A549 treated with dexamethasone at 1 μM for 4 hours (cell line): ENCODE results near the gene IFT20. TPM values are rescaled to one million over a fixed set of nuclear protein-coding genes. Genes with fewer than 3 reads are reported as not detected.

ENCODE experiments used
- total RNA-seq: library from RNA; stranded (reverse); fragments of 200-300 nt; extraction: Qiagen RNA extraction; gene quantifications from 5 replicates; pipeline ENCODE4 v1.2.3, GENCODE V29; 2022

The IFT20 gene
- 45.8 to 50.6 TPM (median 47.7 TPM) in 5 replicates for total RNA-seq

DNA sequence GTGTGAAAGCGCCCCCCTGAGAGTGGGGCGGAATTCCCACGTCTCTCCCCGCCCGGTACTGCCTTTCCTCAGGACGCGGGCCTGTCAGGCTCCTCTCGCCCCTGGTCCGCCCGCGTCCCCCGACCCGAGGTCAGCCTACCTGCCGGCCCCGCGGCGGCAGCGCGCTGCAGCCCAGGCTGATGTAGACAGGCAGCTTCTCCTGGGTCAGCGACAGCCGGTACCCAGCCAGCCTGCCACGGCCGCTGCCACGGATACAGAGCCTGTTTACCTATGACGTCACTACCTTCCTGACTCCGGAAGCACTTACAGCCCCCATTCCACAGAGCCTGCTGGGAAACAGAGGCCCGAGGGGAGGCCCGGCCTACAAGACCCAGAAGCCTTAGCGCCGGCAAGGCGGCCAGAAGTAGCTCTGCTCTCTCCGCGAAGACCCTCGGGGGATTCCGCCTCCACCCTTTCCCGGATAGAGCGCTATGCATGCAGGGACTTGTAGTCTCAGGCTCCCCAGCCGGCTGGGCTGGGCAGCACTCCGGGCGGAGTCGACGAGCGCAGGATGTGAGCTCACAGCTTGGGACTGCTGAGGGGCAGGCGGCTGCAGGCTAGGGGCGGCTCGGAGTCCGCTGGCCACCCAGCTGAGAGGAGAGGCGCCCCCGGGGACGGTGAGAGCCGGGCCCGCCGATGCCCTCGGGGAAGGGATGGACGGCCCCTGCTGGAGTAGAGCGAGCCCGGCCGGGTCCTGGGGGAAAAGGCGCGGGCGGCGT, at the start of gene IFT20, which contains the start of gene TNFAIP1:
TSS of gene IFT20 (minus strand) at position 272 of the 758 bp plus-strand sequence. CDS start 3,487 bp downstream, outside the sequence.
TSS of gene TNFAIP1 (plus strand) at position 561 of the 758 bp plus-strand sequence. CDS start 3,761 bp downstream, outside the sequence.

DNA sequence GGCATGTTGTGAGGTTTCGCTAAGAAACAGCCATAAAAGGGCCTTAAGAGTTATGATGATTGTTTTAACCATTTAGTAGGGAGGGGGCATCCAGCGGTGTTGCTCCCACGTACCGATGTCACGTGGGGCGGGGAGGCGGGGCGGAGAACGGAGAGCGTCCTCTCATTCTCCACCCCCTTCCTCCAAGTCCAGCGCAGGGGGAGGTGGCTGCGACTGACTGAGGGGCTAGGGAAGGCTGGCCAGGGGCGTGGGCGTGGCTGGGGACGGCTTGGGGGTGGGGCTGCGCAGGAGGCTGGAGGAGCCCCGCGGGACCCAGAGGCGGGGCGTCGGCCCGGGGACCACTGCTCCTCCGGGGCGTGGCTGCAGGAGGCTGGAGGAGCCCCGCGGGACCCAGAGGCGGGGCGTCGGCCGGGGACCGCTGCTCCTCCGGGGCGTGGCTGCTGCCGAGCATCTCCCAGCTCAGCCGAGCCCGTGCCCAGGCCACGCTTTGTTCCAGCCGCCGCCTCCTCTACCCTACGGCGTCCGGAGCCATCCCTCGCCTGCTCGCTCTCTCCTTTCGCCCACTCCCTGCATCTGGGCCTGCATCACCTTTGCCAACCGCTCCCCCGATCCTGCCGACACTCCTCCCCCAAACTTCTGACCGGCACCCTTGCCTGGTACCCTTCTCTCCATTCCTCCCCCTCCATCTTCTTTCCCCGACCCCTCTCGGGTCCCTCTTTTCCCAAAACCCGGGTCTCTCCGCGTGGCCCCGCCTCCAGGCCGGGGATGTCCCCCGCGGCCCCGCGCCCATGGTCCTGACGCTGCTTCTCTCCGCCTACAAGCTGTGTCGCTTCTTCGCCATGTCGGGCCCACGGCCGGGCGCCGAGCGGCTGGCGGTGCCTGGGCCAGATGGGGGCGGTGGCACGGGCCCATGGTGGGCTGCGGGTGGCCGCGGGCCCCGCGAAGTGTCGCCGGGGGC, 36.3 kb upstream of the IFT20 start, which contains the start of gene SARM1:
TSS of gene SARM1 (plus strand) at position 450 of the 958 bp plus-strand sequence. CDS start at position 789, 339 bp downstream.

DNA sequence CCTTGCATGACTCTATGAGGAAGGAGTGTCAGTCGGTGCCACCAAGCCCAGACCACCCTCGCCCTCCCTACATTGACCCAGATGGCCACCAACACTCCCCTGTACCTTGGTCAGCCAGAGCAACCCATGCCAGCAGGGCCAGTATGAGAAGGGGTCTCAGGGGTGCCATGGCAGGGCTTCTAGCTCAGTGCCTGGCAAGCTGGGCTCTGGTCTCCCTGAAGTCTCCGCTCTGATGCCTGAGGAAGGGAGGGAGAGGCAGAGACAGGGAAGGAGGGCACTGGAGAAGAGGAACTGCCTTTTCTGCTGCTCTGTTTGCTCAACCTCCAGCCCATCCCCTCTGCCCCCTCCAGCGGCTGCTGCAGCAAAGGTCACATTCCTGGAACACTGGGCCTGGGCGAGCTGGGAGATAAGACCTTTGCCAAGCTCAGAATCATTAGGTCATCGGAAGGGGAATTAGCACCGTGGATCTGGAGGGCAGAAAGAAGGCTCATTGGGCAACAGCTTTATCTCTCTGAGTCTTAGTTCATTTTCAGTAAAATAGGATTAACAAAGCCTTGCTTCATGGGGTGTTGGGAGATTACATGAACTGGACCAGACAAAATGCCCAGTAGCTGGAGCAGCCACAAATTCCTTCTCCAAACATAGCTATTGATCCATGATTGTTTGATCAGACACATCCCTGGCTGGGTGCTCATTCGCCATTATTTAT, 34.9 kb upstream of the IFT20 start, which contains the start of gene VTN:
TSS of gene VTN (minus strand) at position 273 of the 709 bp plus-strand sequence. CDS start at position 169, 104 bp downstream.

GRCh38 chr17:28364665-28365363, 29.5 kb upstream of the IFT20 start, which contains the start of gene SEBOX:
TSS of gene SEBOX (minus strand) at chr17:28365199. CDS start at chr17:28365151, 48 bp downstream.

GRCh38 chr17:28357061-28357900, 22.0 kb upstream of the IFT20 start, which contains the start of gene POLDIP2:
TSS of gene POLDIP2 (minus strand) at chr17:28357527. CDS start at chr17:28357448, 79 bp downstream.

DNA sequence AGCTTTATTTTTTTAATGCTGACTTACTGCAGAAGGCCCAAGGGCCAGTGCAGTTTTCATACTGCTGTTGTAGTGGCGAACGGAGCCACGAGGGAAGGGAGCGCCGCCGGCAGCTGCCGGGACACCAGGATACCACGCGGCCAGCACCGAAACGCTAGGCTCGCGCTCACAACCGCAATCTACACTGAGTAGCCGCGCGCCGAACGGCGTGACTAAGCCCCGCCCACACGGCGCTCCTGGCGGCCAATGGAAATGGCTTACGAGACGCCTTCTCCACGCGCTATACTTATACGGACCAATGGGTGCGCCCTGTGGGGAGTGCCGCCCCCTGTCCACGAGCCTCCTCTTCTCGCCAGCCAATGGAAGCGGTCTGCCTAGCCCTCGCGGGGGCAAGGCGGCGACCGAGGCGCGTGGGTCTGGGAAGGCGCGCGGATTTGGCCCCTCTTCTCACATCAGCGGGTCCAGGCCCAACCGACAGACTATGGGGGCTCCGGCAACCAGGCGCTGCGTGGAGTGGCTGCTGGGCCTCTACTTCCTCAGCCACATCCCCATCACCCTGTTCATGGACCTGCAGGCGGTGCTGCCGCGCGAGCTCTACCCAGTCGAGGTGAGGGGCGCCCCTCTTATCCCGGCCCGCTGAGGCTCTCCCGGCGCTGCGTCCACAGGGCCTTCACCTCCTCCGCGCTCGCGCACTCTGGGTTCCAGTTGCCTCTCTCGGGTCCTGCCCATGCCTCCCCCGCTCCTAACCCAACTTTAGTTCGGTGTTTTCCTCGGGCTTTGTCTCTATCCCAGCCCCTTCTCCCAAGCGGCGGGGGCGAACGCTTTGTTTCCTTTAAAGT, 16.3 kb downstream of the IFT20 start, which contains the start of gene TMEM97:
TSS of gene TMEM97 (plus strand) at position 442 of the 839 bp plus-strand sequence. CDS start at position 482, 40 bp downstream.

Other genes starting within 250 kb of the IFT20 start
- 44.9 to 56.4 TPM (median 51.5 TPM) in 5 replicates for gene TMEM97, start 16.3 kb downstream of the IFT20 start, total RNA-seq
- 40.3 to 55.6 TPM (median 51.0 TPM) in 5 replicates for gene TNFAIP1, start 289 bp upstream of the IFT20 start, total RNA-seq
- 144 to 174 TPM (median 169 TPM) in 5 replicates for gene POLDIP2, start 22.1 kb upstream of the IFT20 start, total RNA-seq
- not detected in 5 replicates for gene SEBOX, start 29.7 kb upstream of the IFT20 start, total RNA-seq
- 15.3 to 21.2 TPM (median 19.1 TPM) in 5 replicates for gene VTN, start 34.8 kb upstream of the IFT20 start, total RNA-seq
- gene SARM1, start 36.2 kb upstream of the IFT20 start, total RNA-seq: 3.7 to 6.7 TPM (median 5.4 TPM) in 5 replicates
- 14.3 to 19.8 TPM (median 19.4 TPM) in 5 replicates for gene SLC46A1, start 70.7 kb upstream of the IFT20 start, total RNA-seq
- 0.07 to 0.20 TPM (median 0.12 TPM) in 5 replicates for gene SLC13A2, start 138.2 kb upstream of the IFT20 start, total RNA-seq
- gene FOXN1, start 170.9 kb upstream of the IFT20 start, total RNA-seq: 0.02 to 0.03 TPM (median 0.02 TPM) in 3 of 5 replicates, not detected in the others
- gene UNC119, start 217.2 kb upstream of the IFT20 start, total RNA-seq: 21.9 to 31.8 TPM (median 29.0 TPM) in 5 replicates
- gene PIGS, start 236.1 kb upstream of the IFT20 start, total RNA-seq: 54.1 to 65.1 TPM (median 60.5 TPM) in 5 replicates
- 1.4 to 2.5 TPM (median 2.0 TPM) in 5 replicates for gene ALDOC, start 241.4 kb upstream of the IFT20 start, total RNA-seq